ENCODE data around the gene MAN1C1.

The MAN1C1 gene

GRCh38 chr1:25744140-25744581 is 127.6 kb downstream of the MAN1C1 start:
- DNase-seq: no peak

- no peak for DNase-seq
Observed at GRCh38 chr1:25744636-25745425, 128.2 kb downstream of the MAN1C1 start.

- DNase-seq: no peak
Observed at GRCh38 chr1:25746299-25747045, 129.9 kb downstream of the MAN1C1 start.

- no peak for DNase-seq
Observed at GRCh38 chr1:25747046-25747719, 130.6 kb downstream of the MAN1C1 start.

GRCh38 chr1:25748531-25749205 is 132.1 kb downstream of the MAN1C1 start:
- no peak for DNase-seq

- no peak for DNase-seq
Observed at GRCh38 chr1:25750923-25751605, 134.5 kb downstream of the MAN1C1 start.

GRCh38 chr1:25754470-25755181 is 138.0 kb downstream of the MAN1C1 start:
- DNase-seq: no peak

- no peak for DNase-seq
Observed at GRCh38 chr1:25755475-25756125, 139.0 kb downstream of the MAN1C1 start.

- no peak for DNase-seq
Observed at GRCh38 chr1:25756215-25756614, 139.6 kb downstream of the MAN1C1 start.

GRCh38 chr1:25757151-25757845 is 140.7 kb downstream of the MAN1C1 start:
- no peak for DNase-seq

GRCh38 chr1:25757846-25758185 is 141.2 kb downstream of the MAN1C1 start:
- DNase-seq: no peak

GRCh38 chr1:25758466-25759070 is 142.0 kb downstream of the MAN1C1 start:
- no peak for DNase-seq

- no peak for DNase-seq
Observed at GRCh38 chr1:25760122-25760719, 143.6 kb downstream of the MAN1C1 start.

- peak; percentile 77 for DNase-seq
Observed at GRCh38 chr1:25760871-25761270, 144.3 kb downstream of the MAN1C1 start.

GRCh38 chr1:25763493-25763892 is 146.9 kb downstream of the MAN1C1 start:
- no peak for DNase-seq

GRCh38 chr1:25765136-25765922 is 148.7 kb downstream of the MAN1C1 start:
- no peak for DNase-seq

GRCh38 chr1:25765923-25766589 is 149.5 kb downstream of the MAN1C1 start:
- DNase-seq: peak; percentile 39

- no peak for DNase-seq
Observed at GRCh38 chr1:25766721-25767436, 150.3 kb downstream of the MAN1C1 start.

All from OCI-M1 (cell line).